SU-DHL-6 (cell line): ENCODE measurements around the gene ZPBP2.

ENCODE experiments used
- H2AFZ ChIP-seq: fragments of 200-600 bp; sonication (generic); 2 replicates; pipeline ENCODE4 v1.6.1; 2014; ENCODE audit warnings: low read depth, mild to moderate bottlenecking, moderate library complexity, mixed read lengths, antibody characterized with exemption, low read length; ENCODE audit not compliant: severe bottlenecking
- H3F3A ChIP-seq: fragments of 200-600 bp; shearing (Covaris generic); 2 replicates; pipeline ENCODE4 v1.6.0; 2016; ENCODE audit warnings: antibody characterized with exemption, mild to moderate bottlenecking; ENCODE audit not compliant: insufficient read depth
- H3K27ac ChIP-seq: fragments of 200-600 bp; sonication (generic); 2 replicates; pipeline ENCODE4 v1.5.1; 2016; ENCODE audit warnings: low read depth, mild to moderate bottlenecking, low read length, moderate library complexity, mixed read lengths
- H3K27me3 ChIP-seq: fragments of 200-600 bp; sonication (generic), shearing (Covaris generic); 2 replicates; pipeline ENCODE4 v1.6.0; 2014; ENCODE audit warnings: mild to moderate bottlenecking, low read length
- H3K36me3 ChIP-seq: fragments of 200-600 bp; sonication (generic); 2 replicates; pipeline ENCODE4 v1.6.1; 2014; ENCODE audit warnings: mild to moderate bottlenecking, low read length, mixed read lengths
- H3K4me2 ChIP-seq: fragments of 300-600, 200-600 bp; shearing (Covaris generic), sonication (generic); 2 replicates; pipeline ENCODE4 v1.6.0; 2014; ENCODE audit warnings: low read length, low read depth, mild to moderate bottlenecking; ENCODE audit not compliant: poor library complexity, severe bottlenecking
- H3K4me3 ChIP-seq: fragments of 200-600 bp; sonication (generic); 2 replicates; pipeline ENCODE4 v1.5.1; 2014; ENCODE audit warnings: antibody characterized with exemption, low read length, mild to moderate bottlenecking, mixed read lengths; ENCODE audit not compliant: insufficient read depth, poor library complexity, severe bottlenecking
- H3K79me2 ChIP-seq: fragments of 200-600 bp; sonication (generic); 2 replicates; pipeline ENCODE4 v1.6.1; 2014; ENCODE audit warnings: mild to moderate bottlenecking, low read length, moderate library complexity; ENCODE audit not compliant: insufficient read depth
- H3K9ac ChIP-seq: fragments of 200-600 bp; sonication (generic); 2 replicates; pipeline ENCODE4 v1.7.0; 2014; ENCODE audit warnings: mild to moderate bottlenecking, low read length
- H3K9me2 ChIP-seq: fragments of 200-600 bp; sonication (generic); replicated peaks from 2 replicates; pipeline ENCODE4 v1.6.1; 2014; ENCODE audit warnings: low read length; ENCODE audit not compliant: insufficient read depth
- H3K9me3 ChIP-seq: fragments of 200-600 bp; sonication (generic); 2 replicates; pipeline ENCODE4 v1.6.1; 2014; ENCODE audit warnings: low read length, mixed read lengths; ENCODE audit not compliant: insufficient read depth
- H4K20me1 ChIP-seq: fragments of 200-600 bp; sonication (generic); 2 replicates; pipeline ENCODE4 v1.6.1; 2014; ENCODE audit warnings: low read depth, mild to moderate bottlenecking, antibody characterized with exemption, low read length, moderate library complexity, mixed read lengths
- EZH2phosphoT487 ChIP-seq: fragments of 200-600 bp; sonication (generic), shearing (Covaris generic); conservative IDR thresholded peaks from 2 replicates; pipeline ENCODE4 v1.6.1; 2018; ENCODE audit warnings: mild to moderate bottlenecking, antibody characterized with exemption, low read length, moderate library complexity, mixed read lengths
- TF ChIP-seq, protein P1 (sequence below): fragments of 200-600 bp; sonication (generic); IDR thresholded peaks from one replicate; pipeline ENCODE4 v1.5.1; 2017; ENCODE audit warnings: antibody characterized with exemption, mild to moderate bottlenecking, low read length, moderate library complexity; ENCODE audit not compliant: insufficient read depth, poor library complexity, severe bottlenecking

The ZPBP2 gene

DNA sequence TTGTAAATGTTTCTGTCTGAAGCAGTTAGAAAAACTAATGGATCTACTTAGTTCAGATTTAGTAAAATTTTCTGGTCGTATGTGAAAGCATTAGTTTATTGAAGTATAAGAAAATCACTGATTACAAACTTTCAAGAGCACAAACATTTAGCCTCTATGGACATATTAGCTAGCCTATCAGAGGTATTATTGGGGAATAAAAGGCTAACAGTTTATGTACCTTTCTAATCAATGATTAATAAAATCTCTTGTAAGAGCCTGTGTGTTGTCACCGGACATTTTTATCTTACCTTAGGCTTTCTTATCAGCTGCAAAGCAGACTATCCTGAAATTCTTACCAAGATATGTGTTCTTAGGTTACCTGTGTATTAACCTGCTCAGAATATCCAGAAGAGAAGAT, 21.2 kb downstream of the ZPBP2 start:
- H3K9ac ChIP-seq = no peak overlapping the region
- H3K9me3 ChIP-seq = no peaks in the 10 kb centered on the region
- H2AFZ ChIP-seq = no peak overlapping the region
- H3K79me2 ChIP-seq = no peaks in the 10 kb centered on the region
- H3K4me2 ChIP-seq = no peak overlapping the region
- H3K4me3 ChIP-seq = no peak overlapping the region
- H4K20me1 ChIP-seq = no peaks in the 10 kb centered on the region
- no peaks in the 10 kb centered on the region for H3F3A ChIP-seq
- TF ChIP-seq EZH2phosphoT487 = no peak
- TF ChIP-seq, protein P1, sequence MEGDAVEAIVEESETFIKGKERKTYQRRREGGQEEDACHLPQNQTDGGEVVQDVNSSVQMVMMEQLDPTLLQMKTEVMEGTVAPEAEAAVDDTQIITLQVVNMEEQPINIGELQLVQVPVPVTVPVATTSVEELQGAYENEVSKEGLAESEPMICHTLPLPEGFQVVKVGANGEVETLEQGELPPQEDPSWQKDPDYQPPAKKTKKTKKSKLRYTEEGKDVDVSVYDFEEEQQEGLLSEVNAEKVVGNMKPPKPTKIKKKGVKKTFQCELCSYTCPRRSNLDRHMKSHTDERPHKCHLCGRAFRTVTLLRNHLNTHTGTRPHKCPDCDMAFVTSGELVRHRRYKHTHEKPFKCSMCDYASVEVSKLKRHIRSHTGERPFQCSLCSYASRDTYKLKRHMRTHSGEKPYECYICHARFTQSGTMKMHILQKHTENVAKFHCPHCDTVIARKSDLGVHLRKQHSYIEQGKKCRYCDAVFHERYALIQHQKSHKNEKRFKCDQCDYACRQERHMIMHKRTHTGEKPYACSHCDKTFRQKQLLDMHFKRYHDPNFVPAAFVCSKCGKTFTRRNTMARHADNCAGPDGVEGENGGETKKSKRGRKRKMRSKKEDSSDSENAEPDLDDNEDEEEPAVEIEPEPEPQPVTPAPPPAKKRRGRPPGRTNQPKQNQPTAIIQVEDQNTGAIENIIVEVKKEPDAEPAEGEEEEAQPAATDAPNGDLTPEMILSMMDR = no peak
- H3K27ac ChIP-seq = no peak overlapping the region
- H3K9me2 ChIP-seq = no peaks in the 10 kb centered on the region
- H3K36me3 ChIP-seq = no peaks in the 10 kb centered on the region
- no peaks in the 10 kb centered on the region for H3K27me3 ChIP-seq

DNA sequence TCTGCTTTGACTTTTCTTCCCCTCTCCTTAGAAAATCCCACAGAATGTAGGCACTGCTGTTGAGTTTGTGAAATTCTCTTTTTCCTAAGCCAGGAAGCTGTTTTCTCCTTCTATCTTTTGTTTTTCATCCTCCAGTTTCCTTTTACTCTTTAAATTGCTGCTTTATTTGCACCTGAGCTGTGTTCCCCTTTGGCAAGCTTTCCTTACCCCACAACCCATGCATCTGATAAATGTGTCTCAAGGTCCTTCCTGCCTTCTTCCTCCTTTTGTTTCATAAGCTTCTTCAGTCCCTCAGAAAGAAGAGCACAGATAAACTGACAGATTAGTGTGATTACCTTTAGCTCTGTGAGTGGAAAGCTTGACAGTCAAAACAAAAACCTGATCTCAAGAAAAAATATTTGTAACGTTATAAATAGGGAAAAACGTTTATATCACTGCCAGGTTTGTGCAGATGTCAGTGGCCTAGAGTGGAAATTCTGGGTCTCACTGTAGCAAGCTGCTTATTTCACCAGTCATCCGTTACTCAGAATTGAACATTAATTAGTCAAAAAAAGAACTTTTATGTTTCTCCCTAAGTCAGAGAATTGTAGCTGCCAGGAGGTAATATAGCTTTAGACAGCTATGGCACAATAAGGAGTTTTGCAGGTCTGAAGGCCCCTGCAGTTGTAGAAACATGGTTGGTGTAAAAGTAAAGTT, 26.8 kb downstream of the ZPBP2 start:
- no peak overlapping the region for H3K9ac ChIP-seq
- no peaks in the 10 kb centered on the region for H4K20me1 ChIP-seq
- no peak overlapping the region for H3K4me3 ChIP-seq
- H3K4me2 ChIP-seq = no peak overlapping the region
- H3K27ac ChIP-seq = no peak overlapping the region
- no peak overlapping the region for H2AFZ ChIP-seq
- H3K79me2 ChIP-seq = no peaks in the 10 kb centered on the region
- no peaks in the 10 kb centered on the region for H3F3A ChIP-seq
- H3K27me3 ChIP-seq = no peaks in the 10 kb centered on the region
- no peaks in the 10 kb centered on the region for H3K36me3 ChIP-seq
- H3K9me3 ChIP-seq = no peaks in the 10 kb centered on the region
- TF ChIP-seq, protein P1 = no peak
- no peak for TF ChIP-seq EZH2phosphoT487
- H3K9me2 ChIP-seq = no peaks in the 10 kb centered on the region

DNA sequence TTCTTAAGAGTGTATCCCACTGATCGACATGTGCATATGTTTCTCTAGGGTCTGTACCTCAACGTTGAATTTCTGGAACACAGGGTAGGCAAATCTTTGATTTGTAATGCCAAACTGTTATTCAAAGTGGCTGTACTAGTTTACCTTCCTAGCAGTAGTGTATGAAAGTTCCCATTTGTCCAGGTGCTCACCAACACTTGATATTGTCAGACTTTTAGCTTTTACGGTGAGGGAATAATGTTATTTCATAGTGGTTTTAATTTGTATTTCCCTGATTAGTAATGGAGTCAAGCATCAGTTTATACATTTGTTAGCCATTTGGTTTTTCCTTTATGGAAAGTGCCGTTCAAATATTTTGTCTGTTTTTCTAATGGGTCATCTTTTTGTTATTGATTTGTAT, 30.1 kb downstream of the ZPBP2 start:
- Histone ChIP-seq H3K4me3 (no peak overlapping the region), H3K27ac (no peak overlapping the region), H4K20me1 (no peaks in the 10 kb centered on the region), H3K79me2 (no peaks in the 10 kb centered on the region), H3K9me2 (no peaks in the 10 kb centered on the region), H3K9ac (no peak overlapping the region), H2AFZ (no peak overlapping the region), H3K27me3 (no peaks in the 10 kb centered on the region), H3K36me3 (no peaks in the 10 kb centered on the region), H3F3A (no peaks in the 10 kb centered on the region), H3K4me2 (no peak overlapping the region), H3K9me3 (no peaks in the 10 kb centered on the region)
- TF ChIP-seq, protein P1 = no peak
- no peak for TF ChIP-seq EZH2phosphoT487
